ENCODE results near the gene OXCT1.

Gene OXCT1

GRCh38 chr5:41869724-41870626, at the start of gene OXCT1:
Gene OXCT1 (minus strand): TSS chr5:41870425. CDS start chr5:41870358, 67 bp downstream.
- Histone ChIP-seq H3K27me3 (no peaks in the 10 kb centered on the region), H3K9me3 (replicated peaks in 1 of 11) (no peaks in the 10 kb centered on the region), H3K4me3 (peak within 1 kb of the TSS; percentile 66 to 91 (median 84)), H3K4me1 (peaks cover 15 to 30% (median 19%) of the 10 kb centered on the region in 10 experiments), H3K9ac (peak within 1 kb of the TSS; percentile 72 to 92 (median 87)), H3K4me2 (peak within 1 kb of the TSS; percentile 87 to 98 (median 93)), H4K20me1 (peaks cover 0 to 21% (median 0%) of the 10 kb centered on the region in 11 experiments; a peak in 6 of 22 replicates), H3K36me3 (peaks cover 0 to 16% (median 0%) of the 10 kb centered on the region in 11 experiments; a peak in 5 of 22 replicates), H3K27ac (peak within 1 kb of the TSS; percentile 47 to 89 (median 85); a peak in 21 of 22 replicates)
- no peak for TF ChIP-seq Cebpa-rat (IDR thresholded peaks at IDR 0.05)

GRCh38 chr5:41918105-41918504, 47.9 kb upstream of the OXCT1 start:
- H3K27me3 ChIP-seq = no peaks in the 10 kb centered on the region
- H3K4me3 ChIP-seq = no peak overlapping the region
- H3K36me3 ChIP-seq = peaks cover 74 to 95% (median 82%) of the 10 kb centered on the region in 11 experiments
- H3K9ac ChIP-seq = no peak overlapping the region
- H4K20me1 ChIP-seq = peaks cover 0 to 21% (median 0%) of the 10 kb centered on the region in 11 experiments; a peak in 3 of 22 replicates
- H3K4me2 ChIP-seq = peak overlapping the region in 3 of 11 experiments; percentile 7 to 38 (median 32); a peak in 4 of 22 replicates
- H3K4me1 ChIP-seq = peaks cover 0 to 23% (median 0%) of the 10 kb centered on the region in 10 experiments; a peak in 7 of 20 replicates
- no peak for TF ChIP-seq Cebpa-rat (IDR thresholded peaks at IDR 0.05)
- peaks cover 15 to 26% (median 21%) of the 10 kb centered on the region in 11 experiments; a peak in 20 of 22 replicates for H3K9me3 ChIP-seq (replicated peaks in 1 of 11)
- no peak overlapping the region; a peak in 1 of 22 replicates for H3K27ac ChIP-seq

GRCh38 chr5:41908374-41909079, 38.3 kb upstream of the OXCT1 start:
- Histone ChIP-seq H3K9ac (peak overlapping the region in 3 of 11 experiments; percentile 28 to 64 (median 51); a peak in 5 of 22 replicates), H3K36me3 (peaks cover 52 to 79% (median 63%) of the 10 kb centered on the region in 11 experiments)
- no peak for TF ChIP-seq Cebpa-rat (IDR thresholded peaks at IDR 0.05)

GRCh38 chr5:41906151-41906550, 35.9 kb upstream of the OXCT1 start:
- H3K36me3 ChIP-seq = peaks cover 29 to 55% (median 39%) of the 10 kb centered on the region in 11 experiments
- H4K20me1 ChIP-seq = peaks cover 0 to 27% (median 0%) of the 10 kb centered on the region in 11 experiments; a peak in 6 of 22 replicates
- H3K27me3 ChIP-seq = no peaks in the 10 kb centered on the region
- H3K4me3 ChIP-seq = no peak overlapping the region
- peak overlapping the region in 5 of 11 experiments; percentile 7 to 98 (median 90); a peak in 7 of 22 replicates for H3K4me2 ChIP-seq
- H3K27ac ChIP-seq = no peak overlapping the region
- no peaks in the 10 kb centered on the region for H3K9me3 ChIP-seq (replicated peaks in 1 of 11)
- no peak for TF ChIP-seq Cebpa-rat (IDR thresholded peaks at IDR 0.05)
- peak overlapping the region in 1 of 11 experiments; percentile 54; a peak in 1 of 22 replicates for H3K9ac ChIP-seq
- peaks cover 18 to 49% (median 34%) of the 10 kb centered on the region in 10 experiments for H3K4me1 ChIP-seq

More at GRCh38 chr5:41908374-41909079, 38.3 kb upstream of the OXCT1 start:
- Histone ChIP-seq H3K9me3 (replicated peaks in 1 of 11) (peaks cover 0 to 13% (median 6%) of the 10 kb centered on the region in 11 experiments; a peak in 6 of 22 replicates), H3K27ac (peak overlapping the region in 1 of 11 experiments; percentile 16; a peak in 1 of 22 replicates), H3K4me2 (peak overlapping the region in 7 of 11 experiments; percentile 7 to 50 (median 45); a peak in 11 of 22 replicates), H3K27me3 (no peaks in the 10 kb centered on the region), H3K4me3 (no peak overlapping the region), H4K20me1 (peaks cover 0 to 27% (median 0%) of the 10 kb centered on the region in 11 experiments; a peak in 6 of 22 replicates), H3K4me1 (peaks cover 17 to 43% (median 27%) of the 10 kb centered on the region in 10 experiments)

GRCh38 chr5:41903892-41904799, 33.9 kb upstream of the OXCT1 start, which contains the start of gene RIMOC1:
Gene RIMOC1 (plus strand): TSS chr5:41904344. CDS start chr5:41904368, 24 bp downstream.
- Histone ChIP-seq H3K4me1 (peaks cover 18 to 49% (median 34%) of the 10 kb centered on the region in 10 experiments), H3K4me2 (peak within 1 kb of the TSS; percentile 74 to 98 (median 86)), H3K9me3 (replicated peaks in 1 of 11) (no peaks in the 10 kb centered on the region), H3K27me3 (no peaks in the 10 kb centered on the region), H4K20me1 (peaks cover 0 to 27% (median 0%) of the 10 kb centered on the region in 11 experiments; a peak in 6 of 22 replicates), H3K36me3 (peaks cover 13 to 35% (median 19%) of the 10 kb centered on the region in 11 experiments; a peak in 21 of 22 replicates), H3K27ac (peak within 1 kb of the TSS; percentile 83 to 99 (median 90)), H3K9ac (peak within 1 kb of the TSS; percentile 88 to 100 (median 93)), H3K4me3 (peak within 1 kb of the TSS; percentile 73 to 98 (median 80))
- no peak for TF ChIP-seq Cebpa-rat (IDR thresholded peaks at IDR 0.05)

- Histone ChIP-seq H4K20me1 (peaks cover 0 to 20% (median 0%) of the 10 kb centered on the region in 11 experiments; a peak in 6 of 22 replicates), H3K9ac (peak overlapping the region; percentile 56 to 98 (median 74)), H3K4me1 (peaks cover 17 to 42% (median 32%) of the 10 kb centered on the region in 10 experiments), H3K9me3 (replicated peaks in 1 of 11) (no peaks in the 10 kb centered on the region), H3K4me2 (peak overlapping the region; percentile 67 to 88 (median 75)), H3K27me3 (no peaks in the 10 kb centered on the region), H3K36me3 (peaks cover 6 to 28% (median 12%) of the 10 kb centered on the region in 11 experiments; a peak in 21 of 22 replicates), H3K27ac (peak overlapping the region; percentile 50 to 99 (median 89)), H3K4me3 (peak overlapping the region; percentile 73 to 98 (median 80))
- no peak for TF ChIP-seq Cebpa-rat (IDR thresholded peaks at IDR 0.05)
Observed at GRCh38 chr5:41903382-41903891, 33.2 kb upstream of the OXCT1 start.

- Histone ChIP-seq H3K9me3 (replicated peaks in 1 of 11) (no peaks in the 10 kb centered on the region), H3K4me1 (peaks cover 0 to 10% (median 0%) of the 10 kb centered on the region in 10 experiments; a peak in 2 of 20 replicates), H3K36me3 (no peaks in the 10 kb centered on the region), H4K20me1 (no peaks in the 10 kb centered on the region), H3K9ac (no peak overlapping the region), H3K27me3 (no peaks in the 10 kb centered on the region), H3K27ac (no peak overlapping the region; a peak in 1 of 22 replicates), H3K4me3 (no peak overlapping the region), H3K4me2 (peak overlapping the region in 2 of 11 experiments; percentile 13 to 65; a peak in 2 of 22 replicates)
- no peak for TF ChIP-seq Cebpa-rat (IDR thresholded peaks at IDR 0.05)
Observed at GRCh38 chr5:41896230-41896629, 26.0 kb upstream of the OXCT1 start.

Measured in BLaER1 treated with 17β-estradiol and CSF1 and Interleukin-3, amounts not matched to agents 10 nM and 100 nM (cell line).